ENCODE measurements around the gene OGFR. TPM values are rescaled to one million over a fixed set of nuclear protein-coding genes. Genes with fewer than 3 reads are reported as not detected.

The OGFR gene
- polyA plus RNA-seq, 3 donors: 47.8 to 114 (median 79.3) TPM

DNA sequence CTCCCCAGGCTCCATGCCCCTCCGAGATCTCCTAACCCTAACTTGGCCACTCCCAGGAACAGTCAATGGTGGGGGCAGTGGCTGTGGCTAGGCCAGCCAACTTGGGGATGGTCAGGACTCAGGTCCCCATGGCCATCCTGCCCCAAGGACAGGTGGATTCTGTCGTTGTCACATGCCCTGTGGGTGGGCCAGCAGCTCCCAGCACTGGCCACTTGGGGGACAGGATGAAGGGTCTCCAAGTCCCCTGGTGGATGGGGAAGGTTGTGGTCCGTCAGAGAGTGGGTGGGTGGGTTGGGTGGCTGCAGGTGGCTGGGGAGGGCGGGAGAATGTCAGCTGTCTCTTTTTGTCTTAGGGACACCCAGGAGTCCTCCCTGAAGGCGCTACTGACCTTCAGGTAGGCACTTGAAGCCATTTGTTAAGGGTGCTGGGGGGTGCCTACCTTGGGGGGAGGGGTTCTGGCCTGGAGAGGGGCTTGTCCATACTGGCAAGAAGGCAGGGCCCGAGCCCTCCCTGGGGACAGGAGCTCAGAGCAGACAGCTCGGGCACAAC, 17.7 kb downstream of the OGFR start:
- Histone ChIP-seq H3K9ac (ENCODE audit: insufficient read depth, low read length, poor library complexity, severe bottlenecking) (no peak overlapping the region), H4K20me1 (ENCODE audit: insufficient read depth, low read length) (peaks cover 5% of the 10 kb centered on the region), H2AFZ (ENCODE audit: insufficient read depth, low read depth, low read length, poor library complexity, severe bottlenecking) (no peak overlapping the region), H3K27me3 (ENCODE audit: control insufficient read depth in 2 of 2, insufficient read depth in 2 of 2, low read length in 2 of 2) (peaks cover 11 to 23% of the 10 kb centered on the region in 2 donors), H3K4me3 (replicated peaks in 1 of 3; ENCODE audit: low read depth in 2 of 3, low read length in 3 of 3) (no peak overlapping the region), H3K36me3 (replicated peaks in 1 of 2; ENCODE audit: control insufficient read depth in 1 of 2, insufficient read depth in 2 of 2, low read length in 2 of 2) (no peaks in the 10 kb centered on the region), H3K4me2 (replicated peaks; ENCODE audit: extremely low read depth, low read length, poor library complexity, severe bottlenecking) (no peak overlapping the region), H3K27ac (ENCODE audit: low read depth in 1 of 2, low read length in 2 of 2) (no peak overlapping the region), H3K79me2 (ENCODE audit: insufficient read depth, low read length) (no peaks in the 10 kb centered on the region), H3K9me3 (replicated peaks in 1 of 2; ENCODE audit: control insufficient read depth in 1 of 2, insufficient read depth in 1 of 2, low read length in 2 of 2) (no peaks in the 10 kb centered on the region), H3K4me1 (ENCODE audit: control insufficient read depth in 1 of 2, insufficient read depth in 2 of 2, low read length in 2 of 2) (peaks cover 12 to 15% of the 10 kb centered on the region in 2 donors)
- no peak for DNase-seq
- Mint-ChIP-seq H3K9me3 (peaks cover 0 to 13% (median 0%) of the 10 kb centered on the region in 7 donors), H3K27me3 (ENCODE audit: low read depth in 3 of 3) (peaks cover 24 to 33% (median 29%) of the 10 kb centered on the region in 3 donors), H3K4me1 (peaks cover 2% of the 10 kb centered on the region), H3K4me3 (no peak overlapping the region), H3K36me3 (no peaks in the 10 kb centered on the region), H3K27ac (peak overlapping the region in 1 of 7 donors; percentile 35)
- TF ChIP-seq CTCF (IDR thresholded peaks at IDR 0.05): no peak
- 72% methylated on average over 5 of the region's 7 CpGs for WGBS (ENCODE audit: insufficient coverage)
- intact Hi-C loops (cut with micrococcal nuclease): no loop called here

DNA sequence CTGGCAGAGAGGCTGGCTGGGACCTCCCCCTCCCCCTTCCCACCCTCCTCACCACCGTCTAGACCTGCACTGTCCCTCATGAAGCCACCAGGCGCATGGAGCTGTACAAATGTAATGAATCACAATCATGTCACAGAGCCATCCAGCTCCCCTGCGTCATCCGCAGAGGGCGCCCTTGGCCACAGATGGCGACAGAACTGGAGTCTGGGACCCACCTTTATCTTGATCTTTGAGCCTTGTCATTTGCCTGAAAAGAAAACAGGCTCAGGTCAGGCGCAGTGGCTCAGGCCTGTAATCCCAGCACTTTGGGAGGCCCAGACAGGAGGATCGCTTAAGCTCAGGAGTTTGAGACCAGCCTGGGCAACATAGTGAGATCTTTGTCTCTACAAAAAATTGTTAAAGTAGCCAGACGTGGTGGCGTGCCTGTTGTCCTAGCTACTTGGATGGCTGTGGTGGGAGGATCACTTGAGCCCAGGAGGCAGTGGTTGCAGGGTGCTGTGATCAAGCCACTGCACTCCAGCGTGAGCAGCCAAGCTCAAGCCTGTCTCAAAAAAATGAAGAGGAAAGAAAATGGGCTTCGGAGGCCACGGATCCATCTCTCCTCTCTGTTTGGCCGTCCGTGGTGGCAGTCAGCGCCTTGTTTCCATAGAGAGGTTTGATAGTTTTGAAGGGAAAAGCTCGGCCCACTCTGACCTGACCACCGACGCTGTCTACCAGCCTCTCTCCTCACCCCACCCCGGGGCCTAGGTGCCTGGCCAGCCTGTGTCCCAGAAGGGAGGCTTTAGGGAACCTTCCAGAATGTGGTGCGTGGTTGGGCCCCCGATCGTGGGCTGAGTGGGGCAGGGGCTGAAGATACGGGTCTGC, 18.4 kb downstream of the OGFR start:
- Histone ChIP-seq H3K36me3 (replicated peaks in 1 of 2; ENCODE audit: control insufficient read depth in 1 of 2, insufficient read depth in 2 of 2, low read length in 2 of 2) (no peaks in the 10 kb centered on the region), H2AFZ (ENCODE audit: insufficient read depth, low read depth, low read length, poor library complexity, severe bottlenecking) (no peak overlapping the region), H3K4me3 (replicated peaks in 1 of 3; ENCODE audit: low read depth in 2 of 3, low read length in 3 of 3) (no peak overlapping the region), H4K20me1 (ENCODE audit: insufficient read depth, low read length) (no peaks in the 10 kb centered on the region), H3K9me3 (replicated peaks in 1 of 2; ENCODE audit: control insufficient read depth in 1 of 2, insufficient read depth in 1 of 2, low read length in 2 of 2) (no peaks in the 10 kb centered on the region), H3K4me1 (ENCODE audit: control insufficient read depth in 1 of 2, insufficient read depth in 2 of 2, low read length in 2 of 2) (peaks cover 12 to 15% of the 10 kb centered on the region in 2 donors), H3K27ac (ENCODE audit: low read depth in 1 of 2, low read length in 2 of 2) (no peak overlapping the region), H3K4me2 (replicated peaks; ENCODE audit: extremely low read depth, low read length, poor library complexity, severe bottlenecking) (no peak overlapping the region), H3K27me3 (ENCODE audit: control insufficient read depth in 2 of 2, insufficient read depth in 2 of 2, low read length in 2 of 2) (peaks cover 4 to 16% of the 10 kb centered on the region in 2 donors), H3K9ac (ENCODE audit: insufficient read depth, low read length, poor library complexity, severe bottlenecking) (no peak overlapping the region), H3K79me2 (ENCODE audit: insufficient read depth, low read length) (no peaks in the 10 kb centered on the region)
- peak; percentile 47 for TF ChIP-seq CTCF (IDR thresholded peaks at IDR 0.05)
- H3K9me3 Mint-ChIP-seq: peaks cover 0 to 7% (median 0%) of the 10 kb centered on the region in 7 donors
- H3K36me3 Mint-ChIP-seq: no peaks in the 10 kb centered on the region
- peak; percentile 42 to 66 (median 49) for DNase-seq
- H3K27me3 Mint-ChIP-seq (ENCODE audit: low read depth in 3 of 3): peaks cover 18 to 26% (median 24%) of the 10 kb centered on the region in 3 donors
- no peak overlapping the region for H3K4me3 Mint-ChIP-seq
- intact Hi-C loops (cut with micrococcal nuclease): no loop called here
- WGBS (ENCODE audit: insufficient coverage): 69% methylated on average over 16 of the region's 24 CpGs
- peaks cover 2% of the 10 kb centered on the region for H3K4me1 Mint-ChIP-seq
- H3K27ac Mint-ChIP-seq: peak overlapping the region in 2 of 7 donors; percentile 35 to 38
